GM12872 (cell line): Measurements from ENCODE around the gene ADSL.

Experiments used
- TF ChIP-seq, protein P1 (sequence below): IDR thresholded peaks from 3 replicates; pipeline ENCODE4 v1.5.1; 2011; ENCODE audit warnings: low read depth, mild to moderate bottlenecking, low read length, moderate library complexity; ENCODE audit not compliant: insufficient read depth

The ADSL gene

DNA sequence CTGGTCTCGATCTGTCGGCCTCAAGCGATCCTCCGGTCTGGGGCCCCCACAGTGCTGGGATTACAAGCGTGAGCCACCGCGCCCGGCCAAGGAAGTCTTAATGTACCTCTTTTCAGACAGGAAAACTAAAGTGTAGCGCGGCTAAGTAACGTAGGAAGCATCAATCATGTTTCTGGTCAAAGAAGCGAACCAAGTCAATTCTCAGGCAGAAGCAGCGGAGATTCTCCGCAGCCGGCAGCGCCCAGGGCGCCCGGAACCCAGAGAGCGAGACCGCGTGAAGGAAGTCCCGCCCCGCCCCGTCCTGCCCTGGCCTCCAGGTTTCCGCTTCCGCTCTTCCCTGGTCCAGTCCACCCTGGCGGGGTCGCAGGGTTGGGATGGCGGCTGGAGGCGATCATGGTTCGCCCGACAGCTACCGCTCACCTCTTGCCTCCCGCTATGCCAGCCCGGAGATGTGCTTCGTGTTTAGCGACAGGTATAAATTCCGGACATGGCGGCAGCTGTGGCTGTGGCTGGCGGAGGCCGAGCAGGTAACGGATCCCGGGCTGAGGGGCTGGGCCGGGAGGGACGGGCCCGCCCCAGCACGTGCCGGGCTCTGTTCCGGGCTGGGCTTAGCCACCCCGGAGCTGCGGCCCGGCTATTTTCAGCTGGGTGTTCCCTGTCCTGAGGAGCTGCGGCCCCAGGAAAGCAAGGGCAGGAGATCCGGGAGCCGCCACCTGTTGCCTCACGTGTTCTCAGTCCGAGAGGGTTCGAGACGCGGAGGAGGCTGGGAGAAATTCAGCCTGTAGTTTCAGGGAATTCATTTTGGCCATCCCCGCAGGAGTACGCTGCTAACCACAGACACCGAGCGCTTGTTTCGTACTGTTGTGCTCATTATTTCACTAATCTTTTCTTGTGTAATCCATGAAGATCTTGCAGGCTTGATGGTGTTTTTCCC, at the start of gene ADSL:
ADSL (plus strand) TSS at position 316 of the 934 bp plus-strand sequence; CDS start at position 375, 59 bp downstream.
- TF ChIP-seq, protein P1, sequence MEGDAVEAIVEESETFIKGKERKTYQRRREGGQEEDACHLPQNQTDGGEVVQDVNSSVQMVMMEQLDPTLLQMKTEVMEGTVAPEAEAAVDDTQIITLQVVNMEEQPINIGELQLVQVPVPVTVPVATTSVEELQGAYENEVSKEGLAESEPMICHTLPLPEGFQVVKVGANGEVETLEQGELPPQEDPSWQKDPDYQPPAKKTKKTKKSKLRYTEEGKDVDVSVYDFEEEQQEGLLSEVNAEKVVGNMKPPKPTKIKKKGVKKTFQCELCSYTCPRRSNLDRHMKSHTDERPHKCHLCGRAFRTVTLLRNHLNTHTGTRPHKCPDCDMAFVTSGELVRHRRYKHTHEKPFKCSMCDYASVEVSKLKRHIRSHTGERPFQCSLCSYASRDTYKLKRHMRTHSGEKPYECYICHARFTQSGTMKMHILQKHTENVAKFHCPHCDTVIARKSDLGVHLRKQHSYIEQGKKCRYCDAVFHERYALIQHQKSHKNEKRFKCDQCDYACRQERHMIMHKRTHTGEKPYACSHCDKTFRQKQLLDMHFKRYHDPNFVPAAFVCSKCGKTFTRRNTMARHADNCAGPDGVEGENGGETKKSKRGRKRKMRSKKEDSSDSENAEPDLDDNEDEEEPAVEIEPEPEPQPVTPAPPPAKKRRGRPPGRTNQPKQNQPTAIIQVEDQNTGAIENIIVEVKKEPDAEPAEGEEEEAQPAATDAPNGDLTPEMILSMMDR, result 0 out of 3 replicates have a peak, but pooled peaks have one; percentile 15

DNA sequence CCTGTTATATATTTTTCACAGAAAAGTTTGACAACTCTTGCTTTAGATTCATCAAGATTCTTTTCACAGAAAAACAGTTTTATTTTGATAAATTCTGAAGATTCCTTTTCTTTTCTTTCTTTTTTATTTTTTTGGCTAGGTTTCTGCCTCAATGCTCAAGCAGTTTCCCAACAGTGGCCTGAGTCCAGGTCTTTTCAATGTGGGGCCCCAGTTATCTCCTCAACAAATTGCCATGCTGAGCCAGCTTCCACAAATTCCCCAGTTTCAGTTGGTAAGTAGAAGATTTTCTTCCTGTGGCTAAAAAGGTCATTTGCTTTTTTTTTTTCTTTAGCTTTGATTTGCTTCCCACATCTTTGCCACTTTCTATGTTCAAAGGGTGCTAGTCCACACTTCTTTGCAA, 46.0 kb upstream of the ADSL start:
- TF ChIP-seq, protein P1, result no peak

DNA sequence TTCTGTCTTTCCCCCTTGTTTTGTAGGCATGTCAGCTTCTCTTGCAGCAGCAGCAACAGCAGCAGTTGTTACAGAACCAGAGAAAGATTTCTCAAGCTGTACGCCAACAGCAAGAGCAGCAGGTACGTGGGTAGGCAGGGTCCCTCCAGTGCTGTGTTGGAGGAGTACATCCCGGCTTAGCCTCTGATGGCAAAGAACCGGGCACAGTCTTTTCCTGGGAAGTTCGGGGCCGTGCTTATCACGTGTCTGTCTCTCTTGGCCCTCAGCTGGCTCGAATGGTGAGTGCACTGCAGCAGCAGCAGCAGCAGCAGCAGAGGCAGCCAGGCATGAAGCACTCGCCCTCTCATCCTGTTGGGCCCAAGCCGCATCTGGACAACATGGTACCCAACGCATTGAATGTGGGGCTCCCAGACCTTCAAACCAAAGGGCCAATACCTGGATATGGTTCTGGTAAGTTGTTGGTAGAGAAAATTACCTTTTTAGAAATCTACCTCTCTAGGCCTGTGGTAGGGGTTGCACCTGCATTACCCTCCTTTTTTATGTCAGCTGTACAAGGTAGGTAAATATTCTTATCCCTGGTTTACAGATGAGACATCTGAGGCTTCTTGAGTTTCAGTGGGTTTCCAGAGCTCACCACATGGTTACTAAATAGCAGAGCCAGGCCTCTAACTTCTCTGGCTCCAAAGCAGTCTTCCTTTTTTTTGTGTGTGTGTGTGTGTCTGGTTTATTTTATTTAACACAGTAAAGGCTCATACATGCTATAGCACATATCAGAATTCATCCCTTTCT, 45.2 kb upstream of the ADSL start:
- TF ChIP-seq, protein P1, result 0 out of 3 replicates have a peak, but pooled peaks have one; percentile 14

DNA sequence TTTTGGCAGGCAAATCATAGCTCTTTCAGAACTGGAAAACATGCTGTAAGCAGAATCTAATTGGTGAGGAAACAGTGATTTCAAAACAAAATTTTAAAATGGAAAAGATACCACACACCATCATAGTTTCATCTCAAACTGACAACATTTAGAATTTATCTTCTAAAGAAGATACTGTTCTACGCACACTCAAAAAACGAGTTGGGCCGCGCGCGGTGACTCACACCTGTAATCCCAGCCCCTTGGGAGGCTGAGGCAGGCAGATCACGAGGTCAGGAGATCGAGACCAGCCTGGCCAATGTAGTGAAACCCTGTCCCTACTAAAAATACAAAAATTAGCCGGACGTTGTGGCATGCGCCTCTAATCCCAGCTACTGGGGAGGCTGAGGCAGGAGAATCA, 44.2 kb upstream of the ADSL start:
- TF ChIP-seq, protein P1, result no peak

DNA sequence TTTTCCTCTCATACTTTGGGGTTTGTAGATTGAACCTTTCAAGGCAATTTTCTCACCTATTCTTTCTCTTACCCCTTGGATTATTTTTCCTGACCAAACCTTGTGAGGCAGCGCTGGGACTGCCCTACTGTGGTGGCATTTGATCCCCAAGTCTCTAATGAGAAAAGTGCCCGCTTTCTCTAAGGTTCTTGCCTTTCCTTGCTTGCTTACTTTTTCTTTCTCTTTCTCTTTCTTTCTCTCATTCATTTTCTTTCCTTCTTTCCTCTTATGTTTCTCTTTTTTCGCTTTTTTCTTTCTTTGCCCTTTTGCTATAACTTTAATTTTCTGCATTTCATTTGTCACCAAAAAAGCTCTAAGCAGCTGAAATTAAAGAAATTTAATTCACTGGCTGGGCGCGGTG, 40.7 kb upstream of the ADSL start:
- TF ChIP-seq, protein P1, result no peak

DNA sequence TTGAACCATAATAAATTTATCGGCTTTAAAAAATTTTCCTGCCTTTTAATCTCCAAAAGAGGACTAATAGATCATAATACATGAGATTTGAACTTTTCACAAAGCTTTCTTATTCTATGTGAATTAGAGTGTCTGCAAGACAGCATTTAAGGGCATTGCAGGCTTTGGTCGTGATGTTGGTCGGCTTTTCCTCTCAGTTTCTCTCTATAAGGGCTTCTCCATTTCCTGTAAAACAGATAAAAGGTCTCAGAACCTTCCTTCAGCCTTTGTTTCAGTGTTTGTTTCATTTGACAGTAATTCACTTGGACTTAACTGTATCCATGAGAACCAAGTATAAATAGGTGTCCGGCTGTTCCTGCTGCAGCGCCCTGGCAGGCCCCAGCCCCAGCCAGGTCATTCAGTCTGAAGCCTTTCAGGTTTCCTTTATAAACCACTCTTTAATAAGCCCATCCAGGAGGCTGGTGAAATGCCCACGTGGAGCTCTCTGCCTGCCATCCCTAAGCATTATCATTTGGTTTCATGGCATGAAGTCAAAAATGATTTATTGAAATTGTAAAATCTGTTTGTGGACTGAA, 37.2 kb upstream of the ADSL start:
- TF ChIP-seq, protein P1, result no peak

DNA sequence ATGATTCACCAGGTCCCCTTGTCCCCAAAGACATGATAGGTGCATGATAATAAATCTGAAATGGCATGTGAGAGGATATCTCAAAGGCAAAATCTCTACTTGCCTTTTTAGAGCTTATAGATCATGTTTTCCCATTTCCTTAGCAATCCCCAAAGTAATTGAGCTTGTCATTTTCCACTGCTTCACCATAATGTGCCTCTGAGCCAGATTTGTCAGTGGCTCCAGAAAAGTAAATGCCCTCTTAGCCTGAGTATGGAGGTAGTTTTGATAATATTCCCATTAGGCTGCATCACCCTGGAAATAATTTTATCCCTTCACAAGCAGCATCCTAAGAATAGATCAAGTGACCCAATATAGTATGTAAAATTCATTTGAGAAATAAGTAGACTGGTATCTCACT, 36.7 kb upstream of the ADSL start:
- TF ChIP-seq, protein P1, result no peak
